Gastroesophageal sphincter (tissue), 4 donors: ENCODE data around the gene FLT3. TPM values are rescaled to one million over a fixed set of nuclear protein-coding genes. Genes with fewer than 3 reads are reported as not detected.
"Not testable (repeated sequence)": the region's sequence is repeated elsewhere in the genome, so short reads cannot be mapped to it uniquely, and the experiment has no call there.

ENCODE experiments used
- ATAC-seq: fragments of 150-250 bp; one replicate; pipeline ENCODE4 v1.9.1; 2016; ENCODE audit warnings: mild to moderate bottlenecking, moderate library complexity
- H3K27ac ChIP-seq, 4 donors: fragments of 200-600 bp; sonication (generic) in 3 of 4; 1 replicate in 3 of 4; 2 replicates in 1 of 4; pipeline ENCODE4 v1.5.1; 2016 to 2019
- H3K27me3 ChIP-seq: fragments of 200-600 bp; sonication (generic); one replicate; pipeline ENCODE4 v1.5.1; 2019
- H3K36me3 ChIP-seq, 2 donors: fragments of 200-600 bp; sonication (generic); one replicate each; pipeline ENCODE4 v1.5.1; 2019; ENCODE audit warnings: control low read depth in 1 of 2
- H3K4me1 ChIP-seq, 3 donors: fragments of 200-600 bp; sonication (generic); 1 replicate in 2 of 3; 2 replicates in 1 of 3; pipeline ENCODE4 v1.5.1; 2016 to 2019; ENCODE audit warnings: control low read depth in 2 of 3
- H3K4me3 ChIP-seq, 2 donors: fragments of 200-600 bp; sonication (generic); one replicate each; pipeline ENCODE4 v1.5.1; 2019; ENCODE audit warnings: mild to moderate bottlenecking in 1 of 2, moderate library complexity in 1 of 2
- H3K9me3 ChIP-seq, 3 donors: fragments of 200-600 bp; sonication (generic); one replicate each; pipeline ENCODE4 v1.5.1; 2017 to 2019; ENCODE audit warnings: control low read depth in 2 of 3
- CTCF ChIP-seq, 4 experiments: fragments of 200-600 bp in 2 of 4; fragments of 450-650 bp in 2 of 4; sonication (generic) in 1 of 4; IDR thresholded peaks; one replicate each; pipeline ENCODE4 v1.5.1; 2017 to 2019; ENCODE audit warnings: antibody characterized with exemption in 4 of 4, mild to moderate bottlenecking in 2 of 4, moderate library complexity in 2 of 4
- EP300 ChIP-seq: sonication (generic); formaldehyde crosslinking; IDR thresholded peaks from one replicate; pipeline ENCODE4 v1.6.1; 2017; ENCODE audit warnings: antibody characterized with exemption, mild to moderate bottlenecking
- POLR2A ChIP-seq, 2 donors: fragments of 450-650 bp; IDR thresholded peaks; one replicate each; pipeline ENCODE4 v1.6.1; 2017; ENCODE audit warnings: antibody characterized with exemption in 2 of 2, mild to moderate bottlenecking in 2 of 2, moderate library complexity in 1 of 2
- POLR2AphosphoS5 ChIP-seq: sonication (generic); formaldehyde crosslinking; IDR thresholded peaks from one replicate; pipeline ENCODE4 v1.6.1; 2017; ENCODE audit warnings: antibody characterized with exemption
- WGBS, 2 donors: methylation state at CpG; one replicate each; pipeline ENCODE4 v1.1.5; 2018; ENCODE audit warnings: low coverage in 1 of 2; 5-methylcytosine and 5-hydroxymethylcytosine counted together
- total RNA-seq, 4 donors: library from RNA; depleted of rRNA; stranded (reverse); fragments of >200 nt; gene quantifications; one replicate each; pipeline ENCODE4 v1.1.0, GENCODE V29; 2016

Gene FLT3
- total RNA-seq, 4 donors from 2014 or later: 0.46 to 1.1 (median 0.62) TPM

GRCh38 chr13:27965740-27966640, 134.4 kb downstream of the FLT3 start:
- H3K9me3 ChIP-seq: no peaks in the 10 kb centered on the region
- peaks cover 100% of the 10 kb centered on the region for H3K27me3 ChIP-seq
- no peak for ATAC-seq
- no peak overlapping the region for H3K4me3 ChIP-seq
- H3K36me3 ChIP-seq: no peaks in the 10 kb centered on the region
- TF ChIP-seq CTCF (IDR thresholded peaks at IDR 0.05) (no peak), EP300 (no peak), POLR2AphosphoS5 (no peak), POLR2A (IDR thresholded peaks at IDR 0.05) (no peak)
- WGBS, 2 donors: 0 to 40% methylated on average over 1 of the region's 45 CpGs
- peaks cover 0 to 48% (median 13%) of the 10 kb centered on the region in 3 donors for H3K4me1 ChIP-seq
- H3K27ac ChIP-seq: no peak overlapping the region

GRCh38 chr13:27965343-27965739, 135.0 kb downstream of the FLT3 start:
- peaks cover 100% of the 10 kb centered on the region for H3K27me3 ChIP-seq
- no peaks in the 10 kb centered on the region for H3K36me3 ChIP-seq
- H3K4me1 ChIP-seq: peaks cover 0 to 53% (median 19%) of the 10 kb centered on the region in 3 donors
- H3K27ac ChIP-seq: no peak overlapping the region
- ATAC-seq: no peak
- WGBS, 2 donors: 52 to 62% methylated on average over 6 to 7 of the region's 7 CpGs
- no peak overlapping the region for H3K4me3 ChIP-seq
- no peak for TF ChIP-seq POLR2A (IDR thresholded peaks at IDR 0.05)
- TF ChIP-seq POLR2AphosphoS5: no peak
- TF ChIP-seq EP300: no peak
- TF ChIP-seq CTCF (IDR thresholded peaks at IDR 0.05): no peak
- no peaks in the 10 kb centered on the region for H3K9me3 ChIP-seq

- 14 to 16% methylated on average over 4 to 5 of the region's 15 CpGs for WGBS, 2 donors
- TF ChIP-seq CTCF (IDR thresholded peaks at IDR 0.05): no peak
- no peak for TF ChIP-seq POLR2A (IDR thresholded peaks at IDR 0.05)
- no peak for TF ChIP-seq EP300
- no peak for TF ChIP-seq POLR2AphosphoS5
- no peak for ATAC-seq
- Histone ChIP-seq H3K4me1 (peaks cover 0 to 55% (median 23%) of the 10 kb centered on the region in 3 donors), H3K9me3 (no peaks in the 10 kb centered on the region), H3K36me3 (no peaks in the 10 kb centered on the region), H3K4me3 (no peak overlapping the region), H3K27ac (no peak overlapping the region), H3K27me3 (peaks cover 100% of the 10 kb centered on the region)
Observed at GRCh38 chr13:27964741-27965323, 135.5 kb downstream of the FLT3 start.

GRCh38 chr13:27964206-27964605, 136.2 kb downstream of the FLT3 start:
- Histone ChIP-seq H3K4me1 (peaks cover 0 to 58% (median 23%) of the 10 kb centered on the region in 3 donors), H3K27me3 (peaks cover 100% of the 10 kb centered on the region)
- not testable (repeated sequence) for H3K27ac ChIP-seq, H3K4me3 ChIP-seq, H3K9me3 ChIP-seq, ATAC-seq, H3K36me3 ChIP-seq
- WGBS, 2 donors: 81% methylated on average over 3 of the region's 13 CpGs; no CpG with 5 or more reads in 1 of the 2 donors

- Histone ChIP-seq H3K27me3 (peaks cover 100% of the 10 kb centered on the region), H3K4me3 (no peak overlapping the region), H3K36me3 (no peaks in the 10 kb centered on the region), H3K4me1 (peaks cover 0 to 51% (median 23%) of the 10 kb centered on the region in 3 donors), H3K27ac (no peak overlapping the region), H3K9me3 (no peaks in the 10 kb centered on the region)
- TF ChIP-seq EP300: no peak
- TF ChIP-seq CTCF (IDR thresholded peaks at IDR 0.05): no peak
- TF ChIP-seq POLR2A (IDR thresholded peaks at IDR 0.05): no peak
- no peak for TF ChIP-seq POLR2AphosphoS5
- 71 to 100% methylated on average over 1 to 3 of the region's 3 CpGs for WGBS, 2 donors
- ATAC-seq: no peak
Observed at GRCh38 chr13:27963491-27963890, 136.9 kb downstream of the FLT3 start.
